GM12878 (cell line): ENCODE data around the gene HYPK. TPM values are rescaled to one million over a fixed set of nuclear protein-coding genes. Genes with fewer than 3 reads are reported as not detected.

Experiments
- ATAC-seq: fragments of 200-7000 bp; cut with Tn5 transposase; 3 replicates; pipeline ENCODE4 v1.9.1; 2020; ENCODE audit warnings: mild to moderate bottlenecking, moderate library complexity
- Bru-seq: library from RNA; stranded (reverse); fragments of 400-500 nt; gene quantifications from one replicate; lab custom pipeline; 2021; lab: Mats Ljungman, UMichigan
- BruChase-seq, 2 experiments: library from RNA; stranded (reverse); fragments of 400-500 nt; gene quantifications; one replicate each; lab custom pipeline; 2021; lab: Mats Ljungman, UMichigan
- BruUV-seq: library from RNA; stranded (reverse); fragments of 400-500 nt; replicated peaks from 2 replicates; lab custom pipeline; 2021; lab: Mats Ljungman, UMichigan
- CTCF ChIA-PET: fragments of 300-600 bp; sonication (Branson Sonifier 250); formaldehyde crosslinking; extraction: SDS; loops from one replicate; lab custom pipeline; 2021; ENCODE audit warnings: inconsistent platforms; lab: Yijun Ruan, JAX
- POLR2A ChIA-PET: fragments of 350-600 bp; formaldehyde crosslinking; extraction: SDS; loops from one replicate; lab custom pipeline; 2021; ENCODE audit warnings: inconsistent platforms; lab: Charles Lee
- RAD21 ChIA-PET: fragments of 300-600 bp; sonication (Branson Sonifier 250); formaldehyde crosslinking; loops from one replicate; lab custom pipeline; 2023; ENCODE audit warnings: antibody characterized with exemption; ENCODE audit not compliant: unreplicated experiment; lab: Charles Lee
- SMC1A ChIA-PET: fragments of 300-600 bp; sonication (Branson Sonifier 250); formaldehyde crosslinking; loops from one replicate; lab custom pipeline; 2023; ENCODE audit not compliant: unreplicated experiment, uncharacterized antibody; lab: Charles Lee
- DNase-seq: peaks from one replicate; pipeline ENCODE4 v3.0.0-alpha.2; 2011; ENCODE audit warnings: low read depth, low spot score
- FAIRE-seq: peaks from 3 replicates; lab custom pipeline; 2011; peaks lifted over from hg19 to GRCh38; lab: Jason Lieb, UNC
- H2AFZ ChIP-seq: 2 replicates; pipeline ENCODE4 v1.6.0; 2011; ENCODE audit warnings: low read depth, low read length, control low read depth; ENCODE audit not compliant: control insufficient read depth
- H3K27ac ChIP-seq: 2 replicates; pipeline ENCODE4 v1.5.1; 2011; ENCODE audit warnings: control low read depth; ENCODE audit not compliant: control insufficient read depth, insufficient read depth
- H3K27me3 ChIP-seq, 2 experiments: replicated peaks in 1 of 2; 2 replicates each; pipeline versions ENCODE4 v1.6.0 to v1.6.1; 2011; ENCODE audit warnings: low read length in 1 of 2; ENCODE audit not compliant: control insufficient read depth in 2 of 2, insufficient read depth in 2 of 2
- H3K36me3 ChIP-seq, 2 experiments: 2 replicates each; pipeline ENCODE4 v1.5.1; 2011; ENCODE audit warnings: low read length in 1 of 2; ENCODE audit not compliant: control insufficient read depth in 2 of 2, insufficient read depth in 2 of 2
- H3K4me1 ChIP-seq: 2 replicates; pipeline ENCODE4 v1.6.1; 2011; ENCODE audit warnings: mild to moderate bottlenecking, low read length, moderate library complexity, mixed read lengths; ENCODE audit not compliant: control insufficient read depth, insufficient read depth
- H3K4me2 ChIP-seq: 2 replicates; pipeline ENCODE4 v1.6.0; 2011; ENCODE audit warnings: control low read depth; ENCODE audit not compliant: control insufficient read depth, insufficient read depth
- H3K4me3 ChIP-seq: fragments of 200-600 bp; sonication (generic); 2 replicates; pipeline ENCODE4 v1.5.1; 2016
- H3K79me2 ChIP-seq: 2 replicates; pipeline ENCODE4 v1.6.0; 2011; ENCODE audit warnings: low read length; ENCODE audit not compliant: control insufficient read depth, insufficient read depth
- H3K9ac ChIP-seq: 2 replicates; pipeline ENCODE4 v1.8.0; 2011; ENCODE audit warnings: low read length, control low read depth, mixed read lengths; ENCODE audit not compliant: control insufficient read depth, insufficient read depth
- H3K9me3 ChIP-seq: replicated peaks from 3 replicates; pipeline ENCODE4 v1.5.1; 2011; ENCODE audit warnings: mild to moderate bottlenecking, low read length; ENCODE audit not compliant: control insufficient read depth, insufficient read depth
- H4K20me1 ChIP-seq: 2 replicates; pipeline ENCODE4 v1.6.0; 2011; ENCODE audit not compliant: control insufficient read depth, insufficient read depth
- BMI1 ChIP-seq: fragments of 450-650 bp; IDR thresholded peaks from 2 replicates; pipeline ENCODE4 v1.6.1; 2016; ENCODE audit warnings: mild to moderate bottlenecking, moderate library complexity, borderline replicate concordance
- CBFB ChIP-seq: IDR thresholded peaks from 2 replicates; pipeline ENCODE4 v1.6.1; 2016; ENCODE audit warnings: antibody characterized with exemption, low read depth
- KLF5 ChIP-seq: fragments of 450-650 bp; IDR thresholded peaks from 2 replicates; pipeline ENCODE4 v1.6.1; 2014; ENCODE audit warnings: mild to moderate bottlenecking; ENCODE audit not compliant: partially characterized antibody
- NBN ChIP-seq: fragments of 450-650 bp; IDR thresholded peaks from 2 replicates; pipeline ENCODE4 v1.6.1; 2016
- POLR2AphosphoS2 ChIP-seq: IDR thresholded peaks from 2 replicates; pipeline ENCODE4 v1.6.1; 2011; ENCODE audit warnings: low read depth, mild to moderate bottlenecking, low read length, improper control_type of control experiment, moderate library complexity
- RBBP5 ChIP-seq: fragments of 200-600 bp; sonication (generic); conservative IDR thresholded peaks from 2 replicates; pipeline ENCODE4 v1.6.1; 2016
- RELA ChIP-seq: fragments of 450-650 bp; IDR thresholded peaks from 2 replicates; pipeline ENCODE4 v1.8.0; 2014; ENCODE audit warnings: borderline replicate concordance; ENCODE audit not compliant: partially characterized antibody
- REST ChIP-seq: IDR thresholded peaks from 2 replicates; pipeline ENCODE4 v1.6.1; 2012; ENCODE audit warnings: mild to moderate bottlenecking, low read depth, low read length
- ZBTB4 ChIP-seq: fragments of 450-650 bp; formaldehyde crosslinking; IDR thresholded peaks from 2 replicates; pipeline ENCODE4 v1.4.0; 2022; ENCODE audit warnings: mild to moderate bottlenecking, moderate library complexity
- whole genome bisulfite sequencing: methylation state at CpG from one replicate; pipeline ENCODE4 v1.1.6; 2016; ENCODE audit warnings: low lambda C conversion rate; ENCODE audit not compliant: insufficient replicate concordance, insufficient coverage; ENCODE audit errors: missing lambda C conversion rate; 5-methylcytosine and 5-hydroxymethylcytosine counted together
- in situ Hi-C: fragments of 300-500 bp; cut with MboI; formaldehyde crosslinking; loops from 9 replicates; pipeline ENCODE4 v1.14.3; 2018; ENCODE audit warnings: mixed read lengths
- intact Hi-C: fragments of 100-400 bp; cut with micrococcal nuclease; formaldehyde crosslinking; loops from one replicate; pipeline ENCODE4 v1.14.2; 2022; ENCODE audit not compliant: unreplicated experiment
- long read RNA-seq, 2 experiments: library from polyadenylated mRNA; unstranded; transcript quantifications; one replicate each; pipeline ENCODE4 v2.0.0, GENCODE V29; 2019 to 2020
- polyA minus RNA-seq, 3 experiments: library from RNA; depleted of rRNA, polyadenylated mRNA; stranded (reverse); fragments of >200 nt; gene quantifications; 2 replicates each; pipeline ENCODE4 v1.2.3, GENCODE V29; 2011
- polyA plus RNA-seq, 11 experiments: library from polyadenylated mRNA; depleted of rRNA in 4 of 11; unstranded in 6 of 11; stranded (reverse) in 5 of 11; fragments of >200 nt; fragmentation: Nextera tagmentation in 4 of 11; fragmentation: Illumina TruSeq in 1 of 11; extraction: Ambion mirVana in 4 of 11; extraction: Trizol in 1 of 11; gene quantifications; 1 replicate in 1 of 11; 2 replicates in 10 of 11; pipeline versions ENCODE4 v1.2.1 to v1.2.3, GENCODE V29; 2011 to 2016; ENCODE audit warnings: inconsistent platforms in 2 of 11, missing spikeins in 2 of 11, low read depth in 1 of 11
- total RNA-seq, 4 experiments: library from RNA; depleted of rRNA in 3 of 4; stranded (reverse); fragments of >200 nt in 3 of 4; fragmentation: Illumina TruSeq in 1 of 4; extraction: Trizol in 1 of 4; gene quantifications; 2 replicates each; pipeline versions ENCODE4 v1.2.1 to v1.2.3, GENCODE V29; 2013 to 2021

The HYPK gene, protein sequence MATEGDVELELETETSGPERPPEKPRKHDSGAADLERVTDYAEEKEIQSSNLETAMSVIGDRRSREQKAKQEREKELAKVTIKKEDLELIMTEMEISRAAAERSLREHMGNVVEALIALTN
- 49.7 and 51.0 TPM in 2 replicates for total RNA-seq (2013; cell fraction: nucleolus; rRNA removed)
- total RNA-seq (2014; rRNA removed) (11.9 and 13.6 TPM in 2 replicates), total RNA-seq (2014; rRNA removed; fragmentation: Illumina TruSeq; extraction: Trizol) (8.0 and 9.7 TPM in 2 replicates), total RNA-seq (2021) (16.4 and 17.2 TPM in 2 replicates), polyA plus RNA-seq (2011; rRNA removed) (16.2 and 17.9 TPM in 2 replicates), polyA plus RNA-seq (2014; fragmentation: Illumina TruSeq; extraction: Trizol) (12.6 and 28.2 TPM in 2 replicates), polyA plus RNA-seq (2014; fragmentation: Nextera tagmentation; extraction: Ambion mirVana) (10 to 100 TPM in 1 of 2 experiments, 1 to 10 TPM in 1; 8.6 to 11.0 TPM), polyA plus RNA-seq (2014; rRNA removed) (20.3 and 23.3 TPM in 2 replicates), polyA plus RNA-seq (2016; fragmentation: Nextera tagmentation; extraction: Ambion mirVana) (10 to 100 TPM; 35.2 to 38.4 TPM), polyA minus RNA-seq (2011; rRNA and poly(A)+ RNA removed) (8.0 and 8.6 TPM in 2 replicates), Bru-seq, nascent RNA (percentile 97 among the genes with signal in this experiment), BruChase-seq, experiment 1, labeled RNA remaining after a 6-hour chase (percentile 94 among the genes with signal in this experiment), BruChase-seq, experiment 2, labeled RNA remaining after a 2-hour chase (percentile 92 among the genes with signal in this experiment)
- 16.2 TPM for polyA plus RNA-seq (2011; ENCODE audit: low read depth)
- 5.1 and 5.5 TPM in 2 replicates for polyA plus RNA-seq (2011; cell fraction: cytosol; rRNA removed)
- 18.6 and 20.8 TPM in 2 replicates for polyA plus RNA-seq (2011; cell fraction: nucleus; rRNA removed)
- polyA plus RNA-seq (2012) = 5.7 and 13.1 TPM in 2 replicates
- 2.5 and 10.2 TPM in 2 replicates for polyA minus RNA-seq (2011; cell fraction: cytosol; rRNA and poly(A)+ RNA removed)
- polyA minus RNA-seq (2011; cell fraction: nucleus; rRNA and poly(A)+ RNA removed) = 10.3 and 12.4 TPM in 2 replicates
- long read RNA-seq, experiment 1, full-length matches to known transcripts = 33 of 35 reads
- long read RNA-seq, experiment 1, partial matches to known transcripts = 0 of 35 reads
- long read RNA-seq, experiment 1, other reads (novel, unspliced or antisense) = 2 of 35 reads
- long read RNA-seq, experiment 2, transcript HYPK-202 (4 exons, 1,051 nt) = major isoform, 43 of 52 reads
- long read RNA-seq, experiment 2, partial matches to known transcripts = 0 of 52 reads
- long read RNA-seq, experiment 2, other reads (novel, unspliced or antisense) = 8 of 52 reads

DNA sequence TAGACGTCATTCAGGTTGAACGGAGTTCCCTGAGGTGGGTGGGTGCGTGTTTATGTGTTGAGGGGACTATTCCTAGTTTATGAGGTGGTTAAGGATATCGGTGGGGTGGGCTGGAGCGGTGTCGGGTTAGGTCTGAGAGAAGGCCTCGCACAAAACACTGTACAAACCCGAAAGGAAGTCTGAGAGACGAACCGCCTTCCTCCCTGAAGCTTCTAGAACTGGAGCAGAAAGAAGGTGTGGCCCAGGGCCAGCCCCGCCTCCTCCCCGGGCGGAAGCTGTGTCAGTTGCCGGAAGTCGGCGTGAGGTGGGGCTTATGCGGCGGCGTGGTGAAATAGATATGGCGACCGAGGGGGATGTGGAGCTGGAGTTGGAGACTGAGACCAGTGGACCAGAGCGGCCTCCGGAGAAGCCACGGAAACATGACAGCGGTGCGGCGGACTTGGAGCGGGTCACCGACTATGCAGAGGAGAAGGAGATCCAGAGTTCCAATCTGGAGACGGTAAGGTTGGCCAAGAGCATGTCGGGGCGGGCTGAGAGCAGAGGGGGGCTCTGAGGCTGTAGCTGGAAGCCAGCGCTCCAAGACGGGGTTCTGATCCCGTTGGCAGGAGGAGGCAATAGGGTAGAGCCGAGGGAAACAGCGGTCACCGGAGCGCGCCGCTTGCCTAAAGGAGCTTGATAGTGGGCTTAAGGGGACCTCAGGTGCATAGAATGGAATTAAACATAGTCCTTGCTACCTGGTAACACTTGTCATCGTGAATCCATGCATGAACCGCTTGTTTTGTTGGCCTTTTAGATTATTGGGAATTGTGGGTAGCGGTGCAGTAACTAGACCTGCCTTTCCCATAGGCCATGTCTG, at the start of gene HYPK:
TSS of gene HYPK (plus strand) at position 314 of the 856 bp plus-strand sequence. CDS start at position 338, 24 bp downstream.
- intact Hi-C loops = loop anchor here (1.0 to 2.0 kb wide), 2 partner anchors 8 to 28 kb away; partner anchors contain the start of gene SERF2
- TSS peak; percentile 46 for BruUV-seq
- peak; percentile 85; the same call in 1 of the 2 replicates for TF ChIP-seq POLR2AphosphoS2
- TF ChIP-seq RBBP5 = no peak
- TF ChIP-seq RELA = peak; percentile 46
- no peak for TF ChIP-seq REST
- peak; percentile 42 for TF ChIP-seq KLF5
- no peak for TF ChIP-seq BMI1
- TF ChIP-seq ZBTB4 = no peak
- TF ChIP-seq CBFB = peak; percentile 60; the same call in 1 of the 2 replicates
- TF ChIP-seq NBN = peak; percentile 84

More for the DNA sequence above, at the start of gene HYPK:
- peaks cover 19% of the 10 kb centered on the region for H3K79me2 ChIP-seq
- in situ Hi-C loops = loop anchor here (5.0 kb wide), 1 partner anchor 48 kb away; no protein-coding TSS in a partner anchor
- H3K27ac ChIP-seq = peak within 1 kb of the TSS; percentile 75
- no peaks in the 10 kb centered on the region for H4K20me1 ChIP-seq
- peak; percentile 95 for FAIRE-seq
- POLR2A ChIA-PET = interaction anchor here (0.5 to 4.6 kb wide), 15 partner anchors 8 to 304 kb away, joined by 3 to 41 read pairs (median 6); partner anchors contain the start of genes ELL3, MFAP1 and SERF2
- peak within 1 kb of the TSS; percentile 87 for H3K9ac ChIP-seq
- no peaks in the 10 kb centered on the region for H3K27me3 ChIP-seq
- no peaks in the 10 kb centered on the region for H3K9me3 ChIP-seq
- H3K4me1 ChIP-seq = peaks cover 24% of the 10 kb centered on the region
- peak within 1 kb of the TSS; percentile 53 for H2AFZ ChIP-seq
- peaks cover 3 to 29% of the 10 kb centered on the region in 2 experiments for H3K36me3 ChIP-seq
- peak within 1 kb of the TSS; percentile 78 for H3K4me3 ChIP-seq
- H3K4me2 ChIP-seq = peak within 1 kb of the TSS; percentile 52
- SMC1A ChIA-PET = interaction anchor here (0.7 to 2.5 kb wide), 10 partner anchors 8 to 68 kb away, joined by 3 to 18 read pairs (median 4); partner anchors contain the start of genes ELL3, MFAP1, SERF2 and WDR76
- peak; percentile 93 for ATAC-seq
- RAD21 ChIA-PET = interaction anchor here (0.9 to 4.3 kb wide), 8 partner anchors 8 to 51 kb away, joined by 3 to 19 read pairs (median 10); partner anchors contain the start of genes ELL3 and MFAP1
- CTCF ChIA-PET = interaction anchor here (0.9 to 1.9 kb wide), 7 partner anchors 8 to 51 kb away, joined by 3 to 9 read pairs (median 6); partner anchors contain the start of gene ELL3
- peak; percentile 55 for DNase-seq
- 2% methylated on average over 41 of the region's 44 CpGs for WGBS
